PFSK-1 (cell line): ENCODE data around the gene ZNF646.

Source experiments
- POLR2AphosphoS5 ChIP-seq: IDR thresholded peaks from 2 replicates; pipeline ENCODE4 v1.6.1; 2012; ENCODE audit warnings: low read depth, mild to moderate bottlenecking, control low read depth, low read length, moderate library complexity
- TAF1 ChIP-seq: IDR thresholded peaks from 2 replicates; pipeline ENCODE4 v1.6.1; 2012; ENCODE audit warnings: low read length, control low read depth, borderline replicate concordance; ENCODE audit not compliant: insufficient read depth
- TF ChIP-seq, protein P1 (sequence below), 2 experiments: IDR thresholded peaks; 2 replicates each; pipeline versions ENCODE4 v1.6.1 to v1.8.0; 2011 to 2012; ENCODE audit warnings: low read depth in 2 of 2, low read length in 2 of 2, control low read depth in 1 of 2, inconsistent platforms in 1 of 2, mild to moderate bottlenecking in 1 of 2, moderate library complexity in 1 of 2; ENCODE audit not compliant: insufficient read depth in 1 of 2

DNA sequence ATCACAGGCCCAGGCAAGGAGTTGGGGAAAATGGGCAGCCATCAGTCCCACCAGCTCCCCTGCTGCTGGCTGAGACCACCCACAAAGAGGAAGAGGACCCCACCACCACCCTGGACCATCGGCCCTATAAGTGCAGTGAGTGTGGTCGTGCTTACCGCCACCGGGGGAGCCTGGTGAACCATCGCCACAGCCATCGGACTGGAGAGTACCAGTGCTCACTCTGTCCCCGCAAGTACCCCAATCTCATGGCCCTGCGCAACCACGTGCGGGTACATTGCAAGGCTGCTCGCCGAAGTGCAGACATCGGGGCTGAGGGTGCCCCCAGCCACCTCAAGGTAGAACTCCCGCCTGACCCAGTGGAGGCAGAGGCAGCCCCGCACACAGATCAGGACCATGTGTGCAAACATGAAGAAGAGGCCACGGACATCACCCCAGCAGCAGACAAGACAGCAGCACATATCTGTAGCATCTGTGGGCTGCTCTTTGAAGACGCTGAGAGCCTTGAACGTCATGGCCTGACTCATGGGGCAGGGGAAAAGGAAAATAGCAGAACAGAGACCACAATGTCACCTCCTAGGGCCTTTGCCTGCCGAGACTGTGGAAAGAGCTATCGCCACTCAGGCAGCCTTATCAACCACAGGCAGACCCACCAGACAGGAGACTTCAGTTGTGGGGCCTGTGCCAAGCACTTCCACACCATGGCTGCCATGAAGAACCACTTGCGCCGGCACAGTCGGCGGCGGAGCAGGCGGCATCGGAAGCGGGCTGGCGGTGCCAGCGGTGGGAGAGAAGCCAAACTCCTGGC, 3.6 kb downstream of the ZNF646 start:
- TF ChIP-seq TAF1, result no peak
- TF ChIP-seq, protein P1, sequence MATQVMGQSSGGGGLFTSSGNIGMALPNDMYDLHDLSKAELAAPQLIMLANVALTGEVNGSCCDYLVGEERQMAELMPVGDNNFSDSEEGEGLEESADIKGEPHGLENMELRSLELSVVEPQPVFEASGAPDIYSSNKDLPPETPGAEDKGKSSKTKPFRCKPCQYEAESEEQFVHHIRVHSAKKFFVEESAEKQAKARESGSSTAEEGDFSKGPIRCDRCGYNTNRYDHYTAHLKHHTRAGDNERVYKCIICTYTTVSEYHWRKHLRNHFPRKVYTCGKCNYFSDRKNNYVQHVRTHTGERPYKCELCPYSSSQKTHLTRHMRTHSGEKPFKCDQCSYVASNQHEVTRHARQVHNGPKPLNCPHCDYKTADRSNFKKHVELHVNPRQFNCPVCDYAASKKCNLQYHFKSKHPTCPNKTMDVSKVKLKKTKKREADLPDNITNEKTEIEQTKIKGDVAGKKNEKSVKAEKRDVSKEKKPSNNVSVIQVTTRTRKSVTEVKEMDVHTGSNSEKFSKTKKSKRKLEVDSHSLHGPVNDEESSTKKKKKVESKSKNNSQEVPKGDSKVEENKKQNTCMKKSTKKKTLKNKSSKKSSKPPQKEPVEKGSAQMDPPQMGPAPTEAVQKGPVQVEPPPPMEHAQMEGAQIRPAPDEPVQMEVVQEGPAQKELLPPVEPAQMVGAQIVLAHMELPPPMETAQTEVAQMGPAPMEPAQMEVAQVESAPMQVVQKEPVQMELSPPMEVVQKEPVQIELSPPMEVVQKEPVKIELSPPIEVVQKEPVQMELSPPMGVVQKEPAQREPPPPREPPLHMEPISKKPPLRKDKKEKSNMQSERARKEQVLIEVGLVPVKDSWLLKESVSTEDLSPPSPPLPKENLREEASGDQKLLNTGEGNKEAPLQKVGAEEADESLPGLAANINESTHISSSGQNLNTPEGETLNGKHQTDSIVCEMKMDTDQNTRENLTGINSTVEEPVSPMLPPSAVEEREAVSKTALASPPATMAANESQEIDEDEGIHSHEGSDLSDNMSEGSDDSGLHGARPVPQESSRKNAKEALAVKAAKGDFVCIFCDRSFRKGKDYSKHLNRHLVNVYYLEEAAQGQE (IDR thresholded peaks at IDR 0.05; ENCODE audit: insufficient read depth in 1 of 2, low read depth in 2 of 2, low read length in 2 of 2), result no peak
- TF ChIP-seq POLR2AphosphoS5, result no peak
